Liver (tissue), 9 donors: ENCODE data around the gene MTA2. TPM values are rescaled to one million over a fixed set of nuclear protein-coding genes. Genes with fewer than 3 reads are reported as not detected.
"Not testable (repeated sequence)": the region's sequence is repeated elsewhere in the genome, so short reads cannot be mapped to it uniquely, and the experiment has no call there.

Experiments
- DNase-seq: peaks from one replicate; pipeline ENCODE4 v3.0.0-alpha.2; 2017; ENCODE audit warnings: low spot score
- H3K27ac ChIP-seq, 2 donors: one replicate each; pipeline ENCODE4 v1.7.0; 2013; ENCODE audit warnings: inconsistent platforms in 2 of 2, low read length in 2 of 2, control low read depth in 1 of 2, low read depth in 1 of 2, mild to moderate bottlenecking in 1 of 2
- H3K27me3 ChIP-seq, 4 donors: one replicate each; pipeline versions ENCODE4 v1.6.1 to v1.7.0; 2013; ENCODE audit warnings: low read length in 3 of 4, inconsistent platforms in 1 of 4, mild to moderate bottlenecking in 1 of 4, moderate library complexity in 1 of 4; ENCODE audit not compliant: control insufficient read depth in 4 of 4, insufficient read depth in 4 of 4
- H3K36me3 ChIP-seq, 4 donors: one replicate each; pipeline versions ENCODE4 v1.6.1 to v1.7.0; 2013; ENCODE audit warnings: low read length in 3 of 4, mild to moderate bottlenecking in 3 of 4, low read depth in 1 of 4, moderate library complexity in 1 of 4; ENCODE audit not compliant: control insufficient read depth in 4 of 4, insufficient read depth in 3 of 4
- H3K4me1 ChIP-seq, 4 donors: one replicate each; pipeline versions ENCODE4 v1.6.1 to v1.7.0; 2013; ENCODE audit warnings: low read length in 3 of 4, mild to moderate bottlenecking in 3 of 4, moderate library complexity in 1 of 4; ENCODE audit not compliant: control insufficient read depth in 4 of 4, insufficient read depth in 4 of 4
- H3K4me3 ChIP-seq, 3 donors: one replicate each; pipeline versions ENCODE4 v1.6.1 to v1.7.0; 2013; ENCODE audit warnings: low read length in 3 of 3, control low read depth in 1 of 3, low read depth in 1 of 3, mild to moderate bottlenecking in 1 of 3
- H3K9ac ChIP-seq, 2 donors: one replicate each; pipeline ENCODE4 v1.7.0; 2013; ENCODE audit warnings: low read length in 2 of 2, mild to moderate bottlenecking in 2 of 2, moderate library complexity in 2 of 2, control low read depth in 1 of 2, low read depth in 1 of 2
- H3K9me3 ChIP-seq, 4 donors: one replicate each; pipeline versions ENCODE4 v1.6.1 to v1.7.0; 2013; ENCODE audit warnings: low read length in 3 of 4; ENCODE audit not compliant: control insufficient read depth in 4 of 4
- FOXA2 ChIP-seq: IDR thresholded peaks from 2 replicates; pipeline ENCODE4 v1.6.1; 2016; ENCODE audit warnings: antibody characterized with exemption
- GABPA ChIP-seq, 2 donors: IDR thresholded peaks in 1 of 2; conservative IDR thresholded peaks in 1 of 2; 2 replicates each; pipeline ENCODE4 v1.6.1; 2016; ENCODE audit warnings: antibody characterized with exemption in 2 of 2, mild to moderate bottlenecking in 1 of 2, moderate library complexity in 1 of 2
- HNF4A ChIP-seq, 2 donors: conservative IDR thresholded peaks; 2 replicates each; pipeline ENCODE4 v1.6.1; 2016; ENCODE audit warnings: antibody characterized with exemption in 2 of 2, mild to moderate bottlenecking in 2 of 2
- HNF4G ChIP-seq: IDR thresholded peaks from 2 replicates; pipeline ENCODE4 v1.6.1; 2016; ENCODE audit warnings: antibody characterized with exemption
- JUND ChIP-seq, 2 donors: IDR thresholded peaks; 2 replicates each; pipeline ENCODE4 v1.6.1; 2016; ENCODE audit warnings: antibody characterized with exemption in 2 of 2
- NR2F2 ChIP-seq: IDR thresholded peaks from 2 replicates; pipeline ENCODE4 v1.6.1; 2016; ENCODE audit warnings: antibody characterized with exemption
- RXRA ChIP-seq, 2 donors: IDR thresholded peaks; 2 replicates each; pipeline ENCODE4 v1.6.1; 2017 to 2018; ENCODE audit warnings: antibody characterized with exemption in 2 of 2, mild to moderate bottlenecking in 1 of 2
- SP1 ChIP-seq: IDR thresholded peaks from 2 replicates; pipeline ENCODE4 v1.6.1; 2018; ENCODE audit warnings: antibody characterized with exemption, mild to moderate bottlenecking
- TAF1 ChIP-seq: conservative IDR thresholded peaks from 2 replicates; pipeline ENCODE4 v1.6.1; 2016; ENCODE audit warnings: antibody characterized with exemption, mild to moderate bottlenecking
- WGBS: extraction: QIAGEN DNeasy Blood & Tissue Kit; methylation state at CpG from one replicate; pipeline ENCODE4 v1.1.7; 2013; 5-methylcytosine and 5-hydroxymethylcytosine counted together
- polyA plus RNA-seq, 2 donors: library from polyadenylated mRNA; stranded (reverse) in 1 of 2; unstranded in 1 of 2; fragments of 200-250 nt in 1 of 2; fragments of >200 nt in 1 of 2; fragmentation: Nextera tagmentation in 1 of 2; extraction: Ambion mirVana in 1 of 2; gene quantifications; one replicate each; pipeline versions ENCODE4 v1.2.1 to v1.2.3, GENCODE V29; 2013 to 2015
- total RNA-seq, 2 donors: library from RNA; depleted of rRNA; stranded (reverse); fragments of >200 nt; gene quantifications; one replicate each; pipeline ENCODE4 v1.2.3, GENCODE V29; 2014
- TF ChIP-seq, protein P1 (sequence below): IDR thresholded peaks from 2 replicates; pipeline ENCODE4 v1.6.1; 2016; ENCODE audit warnings: antibody characterized with exemption
- TF ChIP-seq, protein P2 (sequence below): IDR thresholded peaks from 2 replicates; pipeline ENCODE4 v1.6.1; 2016; ENCODE audit warnings: antibody characterized with exemption
- donor health status: healthy.
- donor health status: healthy.
- donor health status: healthy.
- donor health status: healthy.
- donor health status: healthy.

The MTA2 gene
- total and polyA plus RNA-seq, 4 donors = 4.4 to 55.3 (median 32.3) TPM

DNA sequence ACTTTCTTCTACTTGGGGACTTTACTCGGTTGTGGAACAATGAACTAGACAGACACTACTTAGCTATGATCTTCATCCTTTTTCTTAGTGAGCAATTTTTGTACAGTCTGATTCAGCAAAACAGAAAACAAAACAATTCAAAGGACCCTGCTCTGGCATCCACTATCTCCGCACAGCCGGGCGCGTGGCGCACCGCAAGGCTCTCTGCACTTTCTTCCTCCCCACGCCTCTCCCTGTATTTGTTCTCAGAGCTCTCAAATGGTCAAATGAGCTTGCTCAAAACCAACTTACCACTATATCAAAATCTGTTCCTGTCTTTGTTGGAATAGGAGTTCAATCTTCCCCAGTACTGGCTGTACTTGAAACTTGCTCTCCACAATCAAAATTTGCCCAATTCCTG is 35.4 kb downstream of the MTA2 start:
- DNase-seq = no peak
- H3K9ac ChIP-seq = no peak overlapping the region
- H3K4me1 ChIP-seq = peaks cover 1 to 31% (median 20%) of the 10 kb centered on the region in 4 donors
- H3K36me3 ChIP-seq = peaks cover 13 to 48% (median 35%) of the 10 kb centered on the region in 4 donors
- H3K4me3 ChIP-seq = no peak overlapping the region
- H3K9me3 ChIP-seq = no peaks in the 10 kb centered on the region
- whole genome bisulfite sequencing = 84% methylated on average over 8 of the region's 8 CpGs
- H3K27me3 ChIP-seq = no peaks in the 10 kb centered on the region
- TF ChIP-seq SP1 = no peak
- TF ChIP-seq, protein P1, sequence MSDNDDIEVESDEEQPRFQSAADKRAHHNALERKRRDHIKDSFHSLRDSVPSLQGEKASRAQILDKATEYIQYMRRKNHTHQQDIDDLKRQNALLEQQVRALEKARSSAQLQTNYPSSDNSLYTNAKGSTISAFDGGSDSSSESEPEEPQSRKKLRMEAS = no peak
- TF ChIP-seq NR2F2 = no peak
- TF ChIP-seq JUND (IDR thresholded peaks at IDR 0.05) = no peak
- TF ChIP-seq HNF4G = no peak
- TF ChIP-seq GABPA (IDR thresholded peaks at IDR 0.05 in 1 of 2, conservative IDR thresholded peaks at IDR 0.05 in 1 of 2) = no peak
- TF ChIP-seq, protein P2, sequence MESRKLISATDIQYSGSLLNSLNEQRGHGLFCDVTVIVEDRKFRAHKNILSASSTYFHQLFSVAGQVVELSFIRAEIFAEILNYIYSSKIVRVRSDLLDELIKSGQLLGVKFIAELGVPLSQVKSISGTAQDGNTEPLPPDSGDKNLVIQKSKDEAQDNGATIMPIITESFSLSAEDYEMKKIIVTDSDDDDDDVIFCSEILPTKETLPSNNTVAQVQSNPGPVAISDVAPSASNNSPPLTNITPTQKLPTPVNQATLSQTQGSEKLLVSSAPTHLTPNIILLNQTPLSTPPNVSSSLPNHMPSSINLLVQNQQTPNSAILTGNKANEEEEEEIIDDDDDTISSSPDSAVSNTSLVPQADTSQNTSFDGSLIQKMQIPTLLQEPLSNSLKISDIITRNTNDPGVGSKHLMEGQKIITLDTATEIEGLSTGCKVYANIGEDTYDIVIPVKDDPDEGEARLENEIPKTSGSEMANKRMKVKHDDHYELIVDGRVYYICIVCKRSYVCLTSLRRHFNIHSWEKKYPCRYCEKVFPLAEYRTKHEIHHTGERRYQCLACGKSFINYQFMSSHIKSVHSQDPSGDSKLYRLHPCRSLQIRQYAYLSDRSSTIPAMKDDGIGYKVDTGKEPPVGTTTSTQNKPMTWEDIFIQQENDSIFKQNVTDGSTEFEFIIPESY = no peak
- H3K27ac ChIP-seq = no peak overlapping the region

DNA sequence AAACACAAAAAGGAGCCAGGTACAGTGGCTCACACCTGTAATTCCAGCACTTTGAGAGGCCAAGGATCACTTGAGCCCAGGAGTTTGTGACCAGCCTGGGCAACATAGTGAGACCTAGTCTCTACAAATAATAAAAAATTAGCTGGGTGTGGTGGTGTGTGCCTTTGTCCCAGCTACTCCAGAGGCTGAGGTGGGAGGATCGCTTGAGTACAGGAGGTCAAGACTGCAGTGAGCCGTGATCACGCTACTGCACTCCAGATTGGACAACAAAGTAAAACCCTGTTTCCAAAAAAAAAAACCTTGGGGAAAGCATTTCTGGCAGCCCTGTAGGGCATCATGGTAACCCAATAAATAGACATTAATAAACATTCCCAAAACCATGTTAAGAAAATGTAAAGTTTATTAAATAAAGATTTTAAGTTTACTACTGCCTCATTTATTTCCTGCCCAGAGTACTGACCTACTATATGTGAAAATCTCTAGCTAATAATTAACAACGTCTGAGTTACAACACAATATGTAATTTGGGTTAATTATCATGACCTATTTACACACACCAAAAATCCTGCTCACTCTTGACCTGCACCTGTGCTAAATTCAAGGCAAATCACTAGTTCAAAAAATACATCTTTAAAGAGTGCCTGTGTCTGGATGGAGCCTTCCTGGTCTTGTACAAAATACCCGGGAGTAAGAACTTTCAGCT is 36.4 kb downstream of the MTA2 start:
- H3K4me1 ChIP-seq = peaks cover 1 to 37% (median 27%) of the 10 kb centered on the region in 4 donors
- peak overlapping the region; percentile 35 to 64 for H3K27ac ChIP-seq
- WGBS = 26% methylated on average over 5 of the region's 5 CpGs

DNA sequence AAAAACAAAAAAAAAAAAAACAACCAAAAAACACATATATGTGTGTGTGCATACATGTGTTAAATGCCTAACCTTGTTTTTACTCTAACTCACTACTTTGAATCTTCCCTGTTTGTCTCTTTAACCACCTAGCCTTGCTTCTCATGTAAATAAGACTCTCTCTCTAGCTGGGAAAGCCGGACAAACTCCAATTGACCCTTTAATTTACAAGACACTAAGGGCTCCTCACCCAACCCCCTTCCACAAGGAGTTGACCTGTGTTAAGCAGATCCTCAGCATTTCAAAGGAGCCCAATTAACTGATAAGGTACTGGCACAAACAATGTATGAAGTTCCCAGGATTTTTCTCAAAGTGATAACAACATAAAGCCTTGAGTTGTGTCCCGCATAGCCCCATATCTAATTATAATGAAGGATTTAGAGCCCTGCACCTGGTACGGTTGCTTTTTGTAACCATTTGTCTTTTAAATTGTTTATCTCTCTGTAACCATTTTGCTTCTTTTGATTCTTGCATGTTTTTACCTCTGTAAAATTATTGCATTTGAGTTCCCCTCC is 39.9 kb downstream of the MTA2 start:
- Histone ChIP-seq H3K4me1 (peaks cover 1 to 34% (median 25%) of the 10 kb centered on the region in 4 donors), H3K36me3 (peaks cover 13 to 42% (median 29%) of the 10 kb centered on the region in 4 donors)
- 66% methylated on average over 3 of the region's 3 CpGs for WGBS
- H3K9ac ChIP-seq, H3K27ac ChIP-seq, H3K27me3 ChIP-seq, DNase-seq, H3K9me3 ChIP-seq, H3K4me3 ChIP-seq: not testable (repeated sequence)

More for the DNA sequence above, 36.4 kb downstream of the MTA2 start:
- DNase-seq = no peak
- TF ChIP-seq TAF1 = no peak
- TF ChIP-seq, protein P1 = no peak
- no peak for TF ChIP-seq FOXA2
- peak in 1 of 2 donors; percentile 12 for TF ChIP-seq RXRA (IDR thresholded peaks at IDR 0.05)
- TF ChIP-seq HNF4A (conservative IDR thresholded peaks at IDR 0.05) = peak in 1 of 2 donors; percentile 4
- H3K9me3 ChIP-seq = no peaks in the 10 kb centered on the region
- H3K9ac ChIP-seq = no peak overlapping the region
- no peaks in the 10 kb centered on the region for H3K27me3 ChIP-seq
- peaks cover 11 to 41% (median 29%) of the 10 kb centered on the region in 4 donors for H3K36me3 ChIP-seq
- H3K4me3 ChIP-seq = no peak overlapping the region
